ENCODE results near the gene HTR2A. TPM values are rescaled to one million over a fixed set of nuclear protein-coding genes. Genes with fewer than 3 reads are reported as not detected.

Gene HTR2A
- polyA plus RNA-seq, 1 experiment = 0.02 TPM

DNA sequence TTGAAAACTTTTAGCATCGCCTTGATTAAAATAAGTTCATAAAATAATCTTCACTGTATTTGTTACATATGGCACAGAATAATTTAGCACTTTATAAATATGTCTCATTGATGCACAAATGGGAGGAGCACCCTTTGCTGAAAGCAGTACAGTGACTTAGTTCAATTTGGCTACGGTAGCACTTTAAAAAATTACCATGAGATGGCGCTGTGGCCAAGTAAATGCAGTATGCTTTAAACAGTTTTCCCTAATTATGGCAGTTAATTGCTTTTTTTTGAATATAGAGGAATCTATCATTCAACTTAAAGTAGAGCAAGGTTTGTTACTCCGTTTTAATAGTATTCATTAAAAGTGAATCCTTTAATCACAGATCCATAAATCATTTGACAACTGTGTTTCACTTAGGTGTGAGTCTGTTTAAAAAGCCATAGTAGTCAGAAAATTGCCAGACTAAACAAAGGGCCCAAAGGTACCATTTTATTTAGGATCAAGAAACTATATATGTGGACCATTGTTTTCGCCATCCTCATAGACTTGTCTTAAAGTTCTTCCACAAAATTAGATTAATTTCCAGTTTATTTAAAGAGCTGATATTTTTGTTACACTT lies 65.2 kb downstream of the HTR2A start:
- Histone ChIP-seq H3K27me3 (ENCODE audit: control insufficient read depth, insufficient read depth, low read length) (no peaks in the 10 kb centered on the region), H3K27ac (ENCODE audit: low read depth, low read length) (no peak overlapping the region), H3K4me3 (ENCODE audit: low read depth, low read length) (no peak overlapping the region), H3K9me3 (ENCODE audit: control insufficient read depth, insufficient read depth, low read length) (no peaks in the 10 kb centered on the region)
- TF ChIP-seq CTCF (IDR thresholded peaks at IDR 0.05; ENCODE audit: low read depth, low read length) = peak; percentile 82
- POLR2A ChIA-PET = no interaction called here
- CTCF ChIA-PET = interaction anchor here (0.6 to 1.8 kb wide), 15 partner anchors 8 to 1263 kb away, joined by 3 to 8 read pairs (median 3); partner anchors contain the start of genes MED4 and NUDT15
- DNase-seq (ENCODE audit: low read depth, low spot score) = peak; percentile 15

DNA sequence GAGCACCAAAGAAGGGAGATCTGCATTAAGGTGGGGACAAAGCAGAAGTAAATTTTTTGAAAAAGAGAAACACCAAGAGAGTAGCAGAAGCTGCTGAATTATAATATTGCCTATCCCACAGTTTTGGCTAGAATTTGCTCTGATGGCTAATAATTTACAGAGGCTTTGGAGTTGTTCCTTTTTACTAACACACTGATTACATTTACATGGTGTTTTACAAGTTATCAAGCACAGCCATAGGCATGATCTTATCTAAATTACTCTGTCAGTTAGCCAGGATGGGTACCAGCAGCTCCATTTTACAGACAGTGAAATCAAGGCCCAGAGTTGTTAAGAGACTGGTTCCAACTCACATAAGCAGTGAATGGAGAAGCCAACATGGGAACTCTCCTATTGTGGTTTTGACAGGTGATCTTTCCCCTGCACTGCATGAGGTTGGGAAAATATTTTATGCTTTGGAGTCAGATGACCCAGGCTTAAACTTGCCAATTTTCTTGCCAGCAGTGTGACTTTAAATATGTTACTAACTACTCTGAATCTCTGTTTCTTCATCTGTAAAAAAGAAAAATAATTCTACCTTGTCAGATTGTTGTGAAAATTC lies 66.3 kb downstream of the HTR2A start:
- no peak overlapping the region for H3K27ac ChIP-seq (ENCODE audit: low read depth, low read length)
- CTCF ChIA-PET = interaction anchor here (1.5 to 1.8 kb wide), 3 partner anchors 768 to 1265 kb away, joined by 3 to 8 read pairs (median 4); partner anchors contain the start of gene MED4
- POLR2A ChIA-PET = no interaction called here
- no peak for DNase-seq (ENCODE audit: low read depth, low spot score)
- no peaks in the 10 kb centered on the region for H3K9me3 ChIP-seq (ENCODE audit: control insufficient read depth, insufficient read depth, low read length)
- no peaks in the 10 kb centered on the region for H3K27me3 ChIP-seq (ENCODE audit: control insufficient read depth, insufficient read depth, low read length)
- H3K4me3 ChIP-seq (ENCODE audit: low read depth, low read length) = no peak overlapping the region
- no peak for TF ChIP-seq CTCF (IDR thresholded peaks at IDR 0.05; ENCODE audit: low read depth, low read length)

GRCh38 chr13:46822551-46822950 lies 74.3 kb downstream of the HTR2A start:
- Histone ChIP-seq H3K27me3 (ENCODE audit: control insufficient read depth, insufficient read depth, low read length) (no peaks in the 10 kb centered on the region), H3K27ac (ENCODE audit: low read depth, low read length) (no peak overlapping the region), H3K4me3 (ENCODE audit: low read depth, low read length) (no peak overlapping the region), H3K9me3 (ENCODE audit: control insufficient read depth, insufficient read depth, low read length) (no peaks in the 10 kb centered on the region; the same call in 1 of the 2 replicates)
- DNase-seq (ENCODE audit: low read depth, low spot score) = no peak
- TF ChIP-seq CTCF (IDR thresholded peaks at IDR 0.05; ENCODE audit: low read depth, low read length) = no peak
- ChIA-PET POLR2A (no interaction called here), CTCF (interaction anchor here (1.8 kb wide), 1 partner anchor 10 kb away, joined by 4 read pairs; no protein-coding TSS in a partner anchor)

GRCh38 chr13:46817838-46818476 lies 78.9 kb downstream of the HTR2A start:
- Histone ChIP-seq H3K9me3 (ENCODE audit: control insufficient read depth, insufficient read depth, low read length) (no peaks in the 10 kb centered on the region; the same call in 1 of the 2 replicates), H3K27ac (ENCODE audit: low read depth, low read length) (no peak overlapping the region), H3K27me3 (ENCODE audit: control insufficient read depth, insufficient read depth, low read length) (no peaks in the 10 kb centered on the region), H3K4me3 (ENCODE audit: low read depth, low read length) (no peak overlapping the region)
- POLR2A ChIA-PET = no interaction called here
- no peak for DNase-seq (ENCODE audit: low read depth, low spot score)
- TF ChIP-seq CTCF (IDR thresholded peaks at IDR 0.05; ENCODE audit: low read depth, low read length) = no peak
- CTCF ChIA-PET = no interaction called here

- TF ChIP-seq CTCF (IDR thresholded peaks at IDR 0.05; ENCODE audit: low read depth, low read length) = no peak
Observed at GRCh38 chr13:46817095-46817494, 79.8 kb downstream of the HTR2A start.

More at GRCh38 chr13:46817095-46817494, 79.8 kb downstream of the HTR2A start:
- H3K27me3 ChIP-seq (ENCODE audit: control insufficient read depth, insufficient read depth, low read length) = no peaks in the 10 kb centered on the region
- H3K4me3 ChIP-seq (ENCODE audit: low read depth, low read length) = no peak overlapping the region
- no peak for DNase-seq (ENCODE audit: low read depth, low spot score)
- no peak overlapping the region for H3K27ac ChIP-seq (ENCODE audit: low read depth, low read length)
- no peaks in the 10 kb centered on the region; the same call in 1 of the 2 replicates for H3K9me3 ChIP-seq (ENCODE audit: control insufficient read depth, insufficient read depth, low read length)
- CTCF ChIA-PET = no interaction called here
- POLR2A ChIA-PET = no interaction called here
